HepG2 (cell line): ENCODE results near the gene OGFOD3. TPM values are rescaled to one million over a fixed set of nuclear protein-coding genes. Genes with fewer than 3 reads are reported as not detected.

Source experiments
- BORCS8-MEF2B ChIP-seq: sonication (generic); formaldehyde crosslinking; IDR thresholded peaks from 2 replicates; pipeline ENCODE4 v1.8.0; 2022; ENCODE audit warnings: mild to moderate bottlenecking, missing genetic modification reagents
- CEBPG ChIP-seq: IDR thresholded peaks from 2 replicates; pipeline ENCODE4 v1.6.1; 2016
- ETS1 ChIP-seq: sonication (generic); formaldehyde crosslinking; IDR thresholded peaks from 2 replicates; pipeline ENCODE4 v1.4.0; 2020; ENCODE audit warnings: missing genetic modification reagents
- GMEB1 ChIP-seq: sonication (generic); formaldehyde crosslinking; IDR thresholded peaks from 2 replicates; pipeline ENCODE4 v1.5.1; 2020; ENCODE audit warnings: missing genetic modification reagents, mild to moderate bottlenecking, borderline replicate concordance
- HOXD1 ChIP-seq: sonication (generic); formaldehyde crosslinking; IDR thresholded peaks from 2 replicates; pipeline ENCODE4 v1.5.0; 2020; ENCODE audit warnings: missing genetic modification reagents
- KIAA2018 ChIP-seq: sonication (generic); formaldehyde crosslinking; IDR thresholded peaks from 2 replicates; pipeline ENCODE4 v1.5.0; 2020; ENCODE audit warnings: mild to moderate bottlenecking, missing genetic modification reagents, borderline replicate concordance
- LRRFIP1 ChIP-seq: sonication (generic); formaldehyde crosslinking; conservative IDR thresholded peaks from 2 replicates; pipeline ENCODE4 v1.4.0; 2020; ENCODE audit warnings: missing genetic modification reagents
- TRIM22 ChIP-seq: fragments of 450-650 bp; IDR thresholded peaks from 2 replicates; pipeline ENCODE4 v1.6.1; 2017
- ZC3H13 ChIP-seq: sonication (generic); formaldehyde crosslinking; IDR thresholded peaks from 2 replicates; pipeline ENCODE4 v1.8.1; 2023; ENCODE audit warnings: mild to moderate bottlenecking, missing genetic modification reagents, moderate library complexity
- ZNF382 ChIP-seq: sonication (generic); formaldehyde crosslinking; IDR thresholded peaks from 2 replicates; pipeline ENCODE4 v1.5.0; 2020; ENCODE audit warnings: missing genetic modification reagents, mild to moderate bottlenecking, borderline replicate concordance
- ZNF704 ChIP-seq: sonication (generic); formaldehyde crosslinking; IDR thresholded peaks from 2 replicates; pipeline ENCODE4 v1.8.1; 2023; ENCODE audit warnings: mild to moderate bottlenecking, inconsistent platforms, moderate library complexity, missing genetic modification reagents, borderline replicate concordance
- polyA plus RNA-seq, 8 experiments: library from polyadenylated mRNA; depleted of rRNA in 3 of 8; stranded (reverse) in 7 of 8; unstranded in 1 of 8; fragments of >200 nt; fragmentation: Illumina TruSeq in 4 of 8; extraction: Trizol in 4 of 8; gene quantifications; 2 replicates each; pipeline versions ENCODE4 v1.2.1 to v1.2.3, GENCODE V29; 2011 to 2016; ENCODE audit warnings: low read depth in 4 of 8, missing spikeins in 1 of 8, mixed read lengths in 1 of 8; ENCODE audit not compliant: insufficient read depth in 1 of 8
- total RNA-seq, 5 experiments: library from RNA; depleted of rRNA; stranded (reverse); fragments of >200 nt; fragmentation: Illumina TruSeq; extraction: Trizol; gene quantifications; 2 replicates each; pipeline ENCODE4 v1.2.3, GENCODE V29; 2016; ENCODE audit warnings: low read depth in 1 of 5

OGFOD3 gene
- total and polyA plus RNA-seq, 2 of the 13 experiments (the other 11 are each of a cell fraction or from before 2014, with no cell fraction given): 40.0 to 42.1 TPM

GRCh38 chr17:82384730-82385481 is 33.5 kb downstream of the OGFOD3 start (continued):
- TF ChIP-seq ETS1 (CRISPR knock-in tag) (no peak), BORCS8-MEF2B (CRISPR knock-in tag) (peak; percentile 42; the same call in 1 of the 2 replicates), GMEB1 (CRISPR knock-in tag) (no peak), ZC3H13 (CRISPR knock-in tag) (no peak), LRRFIP1 (no peak), KIAA2018 (CRISPR knock-in tag) (no peak), ZNF382 (CRISPR knock-in tag) (no peak), CEBPG (no peak), TRIM22 (no peak), HOXD1 (CRISPR knock-in tag) (no peak), ZNF704 (CRISPR knock-in tag) (0 out of 2 replicates have a peak, but pooled peaks have one; percentile 50)
